GM12872 (cell line): Measurements from ENCODE around the gene DALRD3.

ENCODE experiments used
- TF ChIP-seq, protein P1 (sequence below): IDR thresholded peaks from 3 replicates; pipeline ENCODE4 v1.5.1; 2011; ENCODE audit warnings: low read depth, mild to moderate bottlenecking, low read length, moderate library complexity; ENCODE audit not compliant: insufficient read depth

Gene DALRD3

DNA sequence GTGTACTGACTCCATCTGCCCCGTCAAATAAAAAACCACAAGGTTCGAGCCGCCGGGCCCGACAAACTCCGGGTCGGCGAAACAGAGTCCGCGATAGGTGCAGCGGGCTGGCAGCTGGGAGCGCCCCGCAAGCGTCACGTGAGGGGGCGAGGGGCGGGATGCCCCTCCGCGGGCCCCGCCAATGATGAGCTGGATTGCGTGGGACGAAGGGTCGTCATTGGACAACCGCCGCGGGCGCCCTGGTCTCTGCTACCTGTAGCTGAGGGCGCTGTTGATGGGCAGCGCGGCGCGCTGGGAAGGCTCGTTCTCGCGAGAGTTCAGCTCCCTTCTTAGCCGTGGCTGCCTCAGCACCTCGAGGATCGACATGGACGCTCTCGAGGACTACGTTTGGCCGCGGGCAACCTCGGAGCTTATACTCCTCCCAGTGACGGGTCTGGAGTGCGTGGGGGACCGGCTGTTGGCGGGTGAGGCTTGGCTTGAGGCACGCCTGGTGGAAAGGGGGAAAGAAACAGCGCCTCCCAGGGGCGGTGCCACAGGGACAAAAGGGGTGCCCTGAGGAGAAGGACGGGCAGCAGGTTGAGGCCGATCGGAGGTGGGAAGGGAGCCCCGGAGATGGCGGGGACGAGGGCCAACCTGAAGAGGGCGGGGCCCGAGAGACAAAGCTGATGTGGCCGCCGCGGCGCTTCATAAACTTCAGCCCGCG, 11.2 kb downstream of the DALRD3 start, which contains the start of gene WDR6:
WDR6 (plus strand) TSS at position 324 of the 703 bp plus-strand sequence; CDS start at position 365, 41 bp downstream.
- TF ChIP-seq, protein P1, sequence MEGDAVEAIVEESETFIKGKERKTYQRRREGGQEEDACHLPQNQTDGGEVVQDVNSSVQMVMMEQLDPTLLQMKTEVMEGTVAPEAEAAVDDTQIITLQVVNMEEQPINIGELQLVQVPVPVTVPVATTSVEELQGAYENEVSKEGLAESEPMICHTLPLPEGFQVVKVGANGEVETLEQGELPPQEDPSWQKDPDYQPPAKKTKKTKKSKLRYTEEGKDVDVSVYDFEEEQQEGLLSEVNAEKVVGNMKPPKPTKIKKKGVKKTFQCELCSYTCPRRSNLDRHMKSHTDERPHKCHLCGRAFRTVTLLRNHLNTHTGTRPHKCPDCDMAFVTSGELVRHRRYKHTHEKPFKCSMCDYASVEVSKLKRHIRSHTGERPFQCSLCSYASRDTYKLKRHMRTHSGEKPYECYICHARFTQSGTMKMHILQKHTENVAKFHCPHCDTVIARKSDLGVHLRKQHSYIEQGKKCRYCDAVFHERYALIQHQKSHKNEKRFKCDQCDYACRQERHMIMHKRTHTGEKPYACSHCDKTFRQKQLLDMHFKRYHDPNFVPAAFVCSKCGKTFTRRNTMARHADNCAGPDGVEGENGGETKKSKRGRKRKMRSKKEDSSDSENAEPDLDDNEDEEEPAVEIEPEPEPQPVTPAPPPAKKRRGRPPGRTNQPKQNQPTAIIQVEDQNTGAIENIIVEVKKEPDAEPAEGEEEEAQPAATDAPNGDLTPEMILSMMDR = peak; percentile 41; the same call in 2 of the 3 replicates

DNA sequence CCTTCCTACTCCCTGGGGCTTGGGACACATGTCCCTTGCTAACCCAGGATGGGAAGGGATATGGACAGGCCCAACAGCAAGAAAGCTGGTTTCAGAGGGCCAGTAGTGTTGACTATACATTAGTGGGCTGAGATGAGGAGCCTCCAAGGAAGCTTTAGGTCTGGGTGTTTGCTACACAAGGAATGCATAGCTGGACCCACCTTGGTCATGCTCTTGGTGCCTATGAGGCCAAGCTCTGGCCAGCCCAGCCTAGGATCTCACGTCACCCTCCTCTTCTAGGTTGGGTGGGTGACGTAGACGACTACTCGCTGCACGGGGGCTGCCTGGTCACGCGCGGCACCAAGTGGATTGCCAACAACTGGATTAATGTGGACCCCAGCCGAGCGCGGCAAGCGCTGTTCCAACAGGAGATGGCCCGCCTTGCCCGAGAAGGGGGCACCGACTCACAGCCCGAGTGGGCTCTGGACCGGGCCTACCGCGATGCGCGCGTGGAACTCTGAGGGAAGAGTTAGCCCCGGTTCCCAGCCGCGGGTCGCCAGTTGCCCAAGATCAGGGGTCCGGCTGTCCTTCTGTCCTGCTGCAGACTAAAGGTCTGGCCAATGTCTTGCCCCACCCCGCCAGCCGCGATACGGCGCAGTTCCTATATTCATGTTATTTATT, 11.8 kb downstream of the DALRD3 start:
- TF ChIP-seq, protein P1 = no peak

DNA sequence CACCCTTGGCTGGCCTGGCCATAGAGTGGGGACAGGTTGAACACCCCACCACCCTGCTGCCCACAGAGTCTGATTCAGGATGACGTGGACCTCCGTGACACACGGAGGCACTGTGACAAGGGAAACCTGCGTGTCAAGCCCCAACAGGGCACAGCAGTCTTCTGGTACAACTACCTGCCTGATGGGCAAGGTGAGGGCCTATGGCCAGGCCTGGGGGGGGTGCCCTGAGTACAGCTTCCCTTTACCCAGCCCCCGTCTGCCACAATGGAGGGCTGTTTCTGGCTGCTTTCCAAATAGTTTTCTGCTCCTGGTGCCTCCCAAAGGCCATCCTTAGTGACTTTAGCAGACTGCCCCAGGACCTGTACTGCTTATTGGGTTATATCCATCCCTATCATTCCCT, 12.4 kb downstream of the DALRD3 start:
- TF ChIP-seq, protein P1 = no peak

DNA sequence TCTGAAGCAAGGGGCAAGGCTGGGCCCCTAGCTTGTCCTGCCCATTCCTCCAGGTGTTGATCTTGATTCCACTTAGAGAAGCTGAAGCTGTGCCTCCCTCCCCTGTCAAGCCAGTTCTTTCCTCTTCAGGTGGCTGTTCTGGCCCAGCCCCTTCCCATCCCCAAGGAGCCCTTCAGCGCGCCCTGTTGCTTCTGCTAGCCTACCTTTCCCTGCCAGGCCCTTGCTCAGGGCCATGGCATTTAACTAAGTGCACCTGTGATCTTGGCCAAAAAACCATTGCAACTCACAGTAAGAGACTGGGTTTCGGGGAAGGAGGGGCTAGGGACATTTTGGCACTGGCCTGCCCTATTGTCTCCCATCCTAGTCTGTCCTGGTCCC, 13.1 kb downstream of the DALRD3 start:
- TF ChIP-seq, protein P1 = no peak

DNA sequence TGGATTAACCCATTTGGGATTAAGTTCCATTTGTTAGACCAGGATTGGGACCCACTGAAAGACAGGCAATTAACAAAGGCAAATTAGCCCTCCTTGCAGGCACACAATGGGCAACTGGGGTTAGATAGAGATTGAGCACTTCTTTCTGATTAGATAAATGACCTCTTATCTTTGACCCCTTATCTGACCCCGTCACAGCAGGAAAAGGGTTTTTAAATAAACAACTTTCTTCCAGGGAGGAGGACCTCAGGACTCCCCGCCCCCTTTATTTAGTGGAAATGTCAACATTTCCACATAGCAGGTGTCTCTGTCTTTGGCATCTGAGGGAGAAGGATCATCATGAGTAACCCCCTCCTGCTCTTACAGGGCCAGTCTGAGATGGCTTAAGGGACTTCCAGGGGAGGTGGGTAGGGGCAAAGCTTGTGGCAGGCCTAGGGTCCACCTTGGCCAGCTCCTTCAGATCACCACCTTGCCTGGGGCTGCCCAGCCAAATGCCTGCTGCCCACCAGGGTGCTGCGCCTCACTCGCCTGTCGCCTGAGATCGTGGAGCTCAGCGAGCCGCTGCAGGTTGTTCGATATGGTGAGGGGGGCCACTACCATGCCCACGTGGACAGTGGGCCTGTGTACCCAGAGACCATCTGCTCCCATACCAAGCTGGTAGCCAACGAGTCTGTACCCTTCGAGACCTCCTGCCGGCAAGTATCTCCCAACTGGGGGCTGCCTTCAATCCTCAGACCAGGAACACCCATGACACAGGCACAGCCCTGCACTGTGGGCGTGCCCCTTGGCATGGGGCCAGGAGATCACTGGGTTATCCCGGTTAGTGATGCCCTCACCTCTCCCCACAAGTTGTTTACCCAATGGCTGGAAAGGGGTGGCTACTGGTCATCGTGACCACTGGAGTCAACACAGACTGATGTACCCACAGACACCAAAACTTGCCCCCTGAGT, 13.8 kb downstream of the DALRD3 start:
- TF ChIP-seq, protein P1 = no peak

DNA sequence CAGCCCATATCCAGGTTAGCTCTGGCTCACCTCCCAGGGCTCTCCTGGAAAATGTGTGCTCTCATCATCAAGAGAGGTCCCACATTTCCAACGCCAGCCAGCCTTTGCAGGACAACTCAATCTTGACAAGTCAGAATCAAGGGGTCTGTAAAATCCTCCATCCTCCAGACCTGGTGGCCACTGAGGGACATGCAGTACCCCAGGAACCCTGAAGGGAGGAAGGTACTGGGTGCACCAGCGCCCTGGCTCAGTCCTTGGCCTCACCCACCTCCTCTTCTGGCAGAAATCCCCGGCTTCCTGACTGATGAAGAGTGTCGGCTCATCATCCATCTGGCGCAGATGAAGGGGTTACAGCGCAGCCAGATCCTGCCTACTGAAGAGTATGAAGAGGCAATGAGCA, 17.2 kb downstream of the DALRD3 start:
- TF ChIP-seq, protein P1 = no peak
